Right forelimb (tissue), 1 donor: Measurements from ENCODE around the gene MYBPC3.
A peak's percentile ranks its signal among the peaks of the same experiment; 100 is the strongest.

Experiments used
- DNase-seq: peaks from one replicate; pipeline ENCODE4 v3.0.0-alpha.2; 2018

MYBPC3 gene

GRCh38 chr11:47356129-47356997 lies 3.9 kb upstream of the MYBPC3 start:
- no peak for DNase-seq

GRCh38 chr11:47355283-47356128 lies 3.0 kb upstream of the MYBPC3 start:
- peak; percentile 92 for DNase-seq

- no peak for DNase-seq
These were observed 2.4 kb upstream of the MYBPC3 start for GRCh38 chr11:47354913-47355282.

GRCh38 chr11:47353978-47354774 lies 1.7 kb upstream of the MYBPC3 start:
- DNase-seq = no peak

- no peak for DNase-seq
These were observed 1.1 kb downstream of the MYBPC3 start for GRCh38 chr11:47351156-47352126.

- DNase-seq = no peak
These were observed 2.2 kb downstream of the MYBPC3 start for GRCh38 chr11:47350315-47350714.

DNA sequence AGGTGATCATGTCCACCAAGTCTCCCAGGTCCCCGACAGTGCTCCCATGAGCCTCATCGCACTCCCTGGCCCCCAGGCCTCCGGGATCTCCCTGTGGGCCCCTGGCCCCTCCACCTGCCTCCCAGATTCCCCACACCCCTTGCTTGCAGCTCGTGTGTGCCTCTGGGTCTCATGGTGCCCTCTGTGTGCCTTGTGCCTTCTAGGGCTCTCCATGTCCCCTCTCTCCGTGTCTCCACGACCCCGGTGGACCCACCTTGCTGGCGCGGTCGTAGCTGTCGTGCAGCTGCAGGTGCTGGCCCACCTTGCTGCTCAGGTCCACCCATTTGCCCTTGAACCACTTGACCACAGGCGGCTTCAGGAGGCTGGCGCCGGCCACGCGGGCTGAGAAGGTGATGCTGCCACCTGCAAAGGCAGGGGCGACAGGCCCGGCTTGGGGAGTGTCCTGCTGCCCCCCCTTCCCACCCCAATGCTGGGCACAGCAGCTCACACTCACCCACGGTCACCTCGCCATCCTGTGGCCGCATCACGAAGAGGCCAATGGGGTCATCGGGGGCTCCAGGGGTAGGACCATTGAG lies 2.9 kb downstream of the MYBPC3 start:
- DNase-seq = no peak

GRCh38 chr11:47348859-47349258 lies 3.6 kb downstream of the MYBPC3 start:
- no peak for DNase-seq

- DNase-seq = no peak
These were observed 4.2 kb downstream of the MYBPC3 start for GRCh38 chr11:47348131-47348802.

DNA sequence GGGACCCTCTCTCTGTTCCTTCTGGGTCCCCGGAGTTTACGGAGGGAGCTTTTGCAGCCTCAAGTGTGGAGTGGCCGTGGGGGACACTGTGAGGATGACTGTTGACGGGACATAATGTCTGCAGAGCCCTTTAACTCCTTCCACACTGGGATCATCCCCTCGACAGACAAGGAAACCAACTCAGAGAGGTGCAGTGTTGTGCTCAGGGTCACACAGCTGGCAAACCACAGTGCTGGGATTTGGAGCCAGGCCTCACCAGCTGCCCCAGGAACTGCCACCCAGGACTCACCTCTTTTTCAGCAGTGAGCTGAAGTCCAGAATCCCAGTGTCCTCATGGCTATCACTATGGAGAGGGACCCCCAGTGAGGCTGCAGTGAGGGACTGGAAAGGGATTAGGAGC lies 5.4 kb downstream of the MYBPC3 start:
- DNase-seq = no peak

DNA sequence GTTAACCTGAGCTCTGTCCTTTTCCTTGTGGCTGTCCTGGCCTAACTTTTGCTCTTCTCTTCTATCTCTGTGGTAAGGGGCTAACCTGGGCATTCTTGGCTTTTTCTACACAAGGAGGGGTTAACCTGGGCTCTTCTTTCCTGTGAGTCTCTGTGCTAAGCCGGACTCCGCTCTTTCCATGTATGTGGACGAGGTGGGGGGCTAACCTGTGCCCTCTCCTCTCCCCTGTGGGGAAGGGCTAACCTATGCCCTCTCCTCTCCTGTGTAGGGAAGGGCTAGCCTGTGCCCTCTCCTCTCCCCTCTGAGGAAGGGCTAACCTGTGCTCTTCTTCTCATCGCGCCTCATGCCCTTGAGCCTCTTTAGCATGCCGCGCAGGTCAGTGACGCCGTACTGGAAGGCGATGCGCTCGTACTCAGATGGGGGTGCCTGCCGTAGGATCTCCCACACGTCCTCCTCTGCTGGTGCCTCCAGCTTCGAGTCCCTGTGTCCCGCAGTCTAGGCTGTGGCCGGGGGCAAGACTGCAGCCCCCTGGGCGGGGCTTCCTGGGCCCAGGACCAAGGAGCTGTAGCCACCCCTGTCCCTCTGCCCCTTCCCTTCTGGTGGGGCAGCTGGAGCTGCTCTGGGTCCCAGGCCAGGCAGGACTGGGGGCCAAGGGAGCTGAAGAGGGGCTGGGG lies 6.5 kb downstream of the MYBPC3 start:
- no peak for DNase-seq

DNA sequence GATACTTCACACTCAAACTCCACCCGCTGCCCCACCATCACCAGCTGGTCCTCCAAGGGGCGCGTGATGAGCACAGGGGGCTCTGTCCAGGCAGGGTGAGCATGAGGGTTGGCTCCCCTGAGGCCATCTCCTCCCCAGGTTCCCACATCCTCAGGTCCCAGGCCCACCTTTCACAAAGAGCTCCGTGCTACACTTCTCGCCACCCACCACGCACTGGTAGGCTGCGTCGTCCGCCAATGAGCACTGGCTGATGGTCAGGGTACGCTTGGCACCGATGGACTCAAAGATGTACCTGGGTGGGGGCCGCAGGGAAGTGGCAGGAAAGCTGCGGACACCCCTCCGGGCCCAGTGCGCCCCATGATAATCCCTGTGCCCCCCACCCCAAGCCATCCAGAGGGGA lies 9.6 kb downstream of the MYBPC3 start:
- DNase-seq = no peak

DNA sequence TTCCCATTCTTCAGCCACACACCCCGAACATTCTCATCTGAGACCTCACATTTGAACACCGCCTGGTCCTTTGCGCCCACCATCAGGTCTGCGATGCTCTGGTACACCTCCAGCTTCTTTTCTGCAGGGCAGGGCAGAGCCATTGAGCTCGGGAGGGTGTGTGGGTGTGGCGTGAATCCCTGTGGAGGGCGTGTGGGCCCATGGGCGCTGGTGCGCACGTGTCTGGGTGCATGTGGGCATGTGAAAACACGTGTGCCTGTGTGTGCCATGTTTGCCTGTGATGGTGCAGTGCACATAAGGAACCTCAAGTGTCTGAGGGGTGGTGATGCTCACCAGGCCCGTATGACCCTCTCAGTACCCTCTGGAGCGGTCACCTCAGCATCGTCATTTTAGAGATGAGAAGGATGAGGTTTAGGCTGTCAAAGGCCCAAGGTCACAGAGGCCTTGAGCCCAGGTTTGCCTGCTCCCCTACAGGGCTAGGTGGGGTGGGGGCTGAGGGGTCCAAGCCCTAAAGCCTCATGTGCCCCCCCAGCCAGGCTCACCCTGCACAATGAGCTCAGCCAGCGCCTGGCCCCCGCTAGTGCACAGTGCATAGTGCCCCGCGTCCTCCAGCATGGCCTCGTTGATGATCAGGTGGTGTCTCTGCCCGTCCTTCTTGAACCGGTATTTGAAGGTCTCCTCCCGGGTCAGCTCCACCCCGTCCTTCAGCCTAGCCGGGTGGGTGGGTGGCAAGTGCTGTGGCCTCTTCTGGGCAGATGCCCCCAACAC lies 10.3 kb downstream of the MYBPC3 start:
- DNase-seq = no peak

DNA sequence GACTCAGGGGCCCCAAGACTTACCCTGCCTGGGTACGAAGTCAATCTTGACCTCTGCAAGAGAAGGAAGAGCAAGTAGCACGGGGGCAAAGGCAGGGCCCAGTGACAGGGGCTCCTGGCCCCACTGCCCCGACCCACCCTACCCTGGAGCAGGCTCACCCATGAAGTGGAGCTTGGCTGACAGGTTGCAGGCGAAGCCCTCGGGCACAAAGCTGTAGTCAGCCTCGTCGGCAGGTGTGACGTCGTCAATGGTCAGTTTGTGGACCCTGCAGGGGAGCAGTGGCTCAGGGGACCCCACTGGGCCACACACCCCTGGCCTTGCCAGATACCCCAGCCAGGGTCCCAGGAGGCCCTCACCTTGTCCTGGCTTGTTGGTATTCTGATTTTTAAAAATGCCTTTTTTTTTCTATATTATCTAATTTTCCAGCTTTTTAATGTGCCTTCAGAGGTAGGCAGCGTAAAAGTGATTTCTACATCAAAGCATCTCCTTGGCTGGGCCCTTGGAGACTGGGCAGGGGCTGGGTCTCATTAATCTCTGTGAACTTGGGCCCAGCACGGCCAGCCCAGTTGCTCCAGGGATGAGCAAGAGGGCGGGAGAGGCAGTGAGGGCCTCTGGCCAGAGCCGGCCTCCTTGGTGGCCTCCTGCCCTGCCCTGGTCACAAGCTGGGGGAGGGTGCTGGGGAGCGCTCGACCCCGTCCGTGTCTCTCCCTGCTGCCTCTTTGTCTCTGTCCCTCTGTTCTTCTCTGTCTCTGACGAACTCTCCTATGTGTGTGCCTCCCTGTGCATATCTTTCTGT lies 11.3 kb downstream of the MYBPC3 start:
- no peak for DNase-seq

- DNase-seq = no peak
These were observed 12.5 kb downstream of the MYBPC3 start for GRCh38 chr11:47340010-47340409.

DNA sequence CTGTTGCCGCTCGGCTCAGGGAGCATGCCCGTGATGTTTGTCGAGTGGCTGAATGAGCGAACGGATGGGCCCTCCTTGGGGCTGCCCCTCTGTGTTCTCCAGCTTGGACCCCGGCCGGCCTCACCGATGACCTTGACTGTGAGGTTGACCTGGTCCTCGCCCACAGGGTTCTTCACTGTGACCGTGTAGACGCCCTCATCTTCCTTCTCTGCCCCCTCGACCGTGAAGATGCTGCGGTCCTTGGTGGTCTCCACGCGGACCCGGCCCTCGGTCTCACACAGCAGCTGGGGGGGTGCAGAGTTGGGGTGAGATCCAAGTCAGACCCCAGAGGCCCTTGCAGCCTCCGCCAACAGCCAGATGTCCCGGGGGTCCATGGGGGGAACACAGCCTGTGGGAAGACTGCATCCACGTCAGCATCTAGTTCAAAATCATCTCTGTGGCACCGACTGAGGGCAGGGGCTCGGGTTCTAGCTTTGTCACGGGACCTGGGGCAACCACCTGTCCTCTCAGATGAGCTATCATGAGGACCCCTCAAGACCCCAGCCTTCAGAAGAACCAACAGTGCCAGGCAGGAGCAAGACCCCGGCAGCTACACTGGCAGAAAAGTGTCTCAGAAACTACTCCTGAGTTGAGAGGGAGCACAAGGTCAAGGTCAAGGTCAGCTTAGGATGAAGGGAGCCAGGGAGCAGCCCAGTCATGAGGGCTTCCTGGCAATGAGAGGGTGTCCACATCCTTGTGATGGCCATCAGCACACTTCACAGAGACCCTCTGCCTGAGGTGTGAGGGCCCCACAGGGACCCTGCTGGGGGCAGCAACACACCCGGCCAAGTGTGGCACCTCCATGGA lies 13.9 kb downstream of the MYBPC3 start:
- no peak for DNase-seq

DNA sequence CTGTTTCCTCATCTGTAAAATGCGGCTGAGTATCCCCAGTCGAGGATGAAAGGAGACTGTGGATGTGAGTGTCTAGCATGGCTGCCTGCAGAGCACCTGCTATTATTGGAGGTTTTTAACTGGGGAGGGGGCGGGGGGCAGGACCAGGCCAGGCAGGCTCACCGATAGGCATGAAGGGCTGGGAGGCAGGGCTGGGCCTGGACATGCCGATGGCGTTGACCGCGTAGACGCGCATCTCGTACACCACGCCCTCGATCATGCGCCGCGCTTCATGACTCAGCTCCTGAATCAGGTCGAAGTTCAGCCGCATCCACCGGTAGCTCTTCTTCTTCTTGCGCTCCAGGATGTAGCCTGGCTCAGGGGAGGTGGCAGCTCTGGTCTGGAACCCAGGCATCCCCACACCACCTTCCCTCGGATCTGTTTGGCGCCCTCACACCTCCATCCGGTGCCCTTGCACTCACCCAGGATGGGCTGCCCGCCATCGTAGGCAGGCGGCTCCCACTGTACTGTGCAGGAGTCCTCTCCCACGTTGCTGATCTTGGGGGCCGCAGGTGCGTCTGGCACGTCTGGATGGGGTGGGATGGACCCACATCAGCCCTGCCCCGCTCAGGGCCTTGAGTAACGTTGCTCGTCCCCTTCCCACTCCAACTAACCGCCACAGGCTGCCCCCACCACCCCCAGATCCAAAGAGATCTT lies 15.1 kb downstream of the MYBPC3 start:
- DNase-seq = no peak
